Gastrocnemius medialis (tissue), 4 donors: ENCODE results near the gene EXOSC5.

Experiments used
- CTCF ChIP-seq, 5 experiments: fragments of 450-650 bp in 3 of 5; fragments of 200-600 bp in 2 of 5; sonication (generic) in 2 of 5; IDR thresholded peaks in 4 of 5; conservative IDR thresholded peaks in 1 of 5; 1 replicate in 4 of 5; 2 replicates in 1 of 5; pipeline ENCODE4 v1.5.1; 2016 to 2019; ENCODE audit warnings: antibody characterized with exemption in 5 of 5, mild to moderate bottlenecking in 3 of 5, moderate library complexity in 3 of 5
- POLR2A ChIP-seq, 2 donors: fragments of 450-650 bp; IDR thresholded peaks; one replicate each; pipeline ENCODE4 v1.6.1; 2017; ENCODE audit warnings: antibody characterized with exemption in 2 of 2, mild to moderate bottlenecking in 2 of 2, moderate library complexity in 2 of 2

GRCh38 chr19:41426116-41426841 lies 29.1 kb upstream of the EXOSC5 start:
- TF ChIP-seq CTCF (IDR thresholded peaks at IDR 0.05 in 4 of 5, conservative IDR thresholded peaks at IDR 0.05 in 1 of 5) (no peak), POLR2A (IDR thresholded peaks at IDR 0.05) (no peak)
